Stimulated activated CD4-positive, alpha-beta T cell treated with anti-CD3 and anti-CD28 coated beads, Interleukin-2, amount 100 ng/mL, for 4 hours (primary cell): ENCODE data around the gene RASSF10.
"Not testable (repeated sequence)": the region's sequence is repeated elsewhere in the genome, so short reads cannot be mapped to it uniquely, and the experiment has no call there.

ENCODE experiments used
- DNase-seq: peaks from one replicate; pipeline ENCODE4 v3.0.0-alpha.2; 2020; ENCODE audit warnings: low read depth

Gene RASSF10

DNA sequence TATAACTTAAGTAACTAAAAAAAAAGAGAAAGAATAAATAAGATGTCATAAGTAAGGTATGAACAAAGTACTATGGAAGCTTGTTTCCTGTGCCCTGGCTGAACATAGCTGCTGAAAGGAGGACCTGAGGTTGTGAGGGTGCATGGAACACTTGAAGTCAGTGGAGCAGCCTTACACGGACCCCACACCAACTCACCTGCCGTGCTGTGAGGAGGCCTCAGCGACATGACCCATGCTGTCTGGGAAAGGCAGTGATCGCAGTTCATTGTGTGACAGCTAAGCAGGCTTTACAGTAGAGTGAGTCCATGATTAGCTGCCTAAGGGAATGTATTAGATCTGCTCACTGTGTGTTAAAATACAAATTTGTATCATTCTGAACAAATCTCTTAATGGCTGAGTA is 17.6 kb downstream of the RASSF10 start:
- DNase-seq: no peak

DNA sequence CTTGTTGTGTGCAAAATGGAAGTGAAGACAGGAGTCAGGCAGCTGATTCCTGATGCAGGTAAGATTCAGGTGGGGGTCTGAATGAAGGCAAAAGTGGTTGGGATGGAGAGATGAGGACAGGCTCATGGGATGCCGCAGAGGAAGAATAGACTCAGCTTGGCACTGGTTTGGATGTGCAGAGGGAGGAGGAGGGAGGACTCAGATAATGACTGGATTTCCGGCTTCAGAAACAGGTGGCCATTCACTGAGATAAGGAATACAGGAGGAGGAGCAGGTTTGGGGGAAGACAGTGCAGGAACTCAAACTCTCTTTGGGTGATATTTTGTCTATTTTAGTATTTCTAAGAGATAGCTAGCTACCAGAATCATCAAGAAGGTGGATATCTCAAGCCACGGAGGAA is 19.2 kb downstream of the RASSF10 start:
- DNase-seq: no peak

DNA sequence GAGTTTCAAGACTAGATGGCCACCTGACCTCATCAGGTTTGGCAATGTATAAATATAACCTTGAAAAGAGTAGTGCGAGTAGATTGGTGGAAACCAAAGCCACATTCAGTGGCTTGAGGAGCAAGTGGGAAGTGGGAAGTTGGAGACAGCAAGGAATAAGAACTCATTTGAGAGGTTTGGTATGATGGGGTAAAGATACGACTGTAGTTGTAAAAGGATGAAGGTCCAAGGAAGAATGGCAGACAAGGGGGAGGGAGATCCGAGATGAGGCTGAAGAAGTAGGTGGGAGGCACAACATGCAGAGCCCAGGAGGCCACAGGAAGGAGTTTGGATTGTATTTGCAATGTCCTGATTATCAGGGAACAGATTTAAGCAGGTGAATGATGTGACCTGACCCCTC is 20.8 kb downstream of the RASSF10 start:
- no peak for DNase-seq

DNA sequence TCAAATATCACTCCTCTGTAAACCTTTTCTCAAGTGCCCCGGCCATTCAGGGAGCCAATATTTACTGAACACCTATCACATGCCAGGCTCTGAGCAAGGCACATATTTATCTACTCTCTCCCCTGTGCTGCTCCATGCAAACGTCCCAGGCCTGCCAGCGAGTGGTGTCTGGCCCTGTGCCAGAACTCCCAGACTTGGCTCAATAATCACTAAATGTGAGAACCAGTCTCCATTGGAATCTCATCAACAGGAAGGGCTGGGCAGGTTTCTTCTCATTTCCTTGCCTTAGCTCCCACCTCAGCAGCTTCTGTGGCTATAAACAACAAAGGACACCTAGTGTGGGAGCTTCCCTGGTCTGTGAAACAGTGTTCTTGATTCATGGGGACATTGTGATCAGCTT is 21.7 kb downstream of the RASSF10 start:
- no peak for DNase-seq

DNA sequence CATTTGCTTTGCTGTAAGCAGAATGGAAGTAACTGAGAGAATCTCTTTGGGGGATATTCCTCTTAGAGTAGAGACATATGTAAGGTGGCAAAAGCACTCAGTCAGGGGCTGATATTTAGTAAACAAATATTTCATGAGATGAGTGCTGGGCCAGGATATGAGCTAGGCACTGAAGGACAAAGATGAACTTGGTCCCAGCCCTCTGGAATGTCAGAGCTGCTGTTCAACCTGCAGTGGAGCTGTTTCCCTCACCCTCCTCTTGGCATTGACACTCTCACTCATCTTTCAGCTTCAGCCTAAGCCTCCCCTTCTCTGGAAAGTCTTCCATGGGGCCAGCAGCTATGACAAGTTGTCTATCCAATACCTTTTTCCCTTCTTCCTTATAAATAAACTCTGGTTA is 22.2 kb downstream of the RASSF10 start:
- DNase-seq: no peak

DNA sequence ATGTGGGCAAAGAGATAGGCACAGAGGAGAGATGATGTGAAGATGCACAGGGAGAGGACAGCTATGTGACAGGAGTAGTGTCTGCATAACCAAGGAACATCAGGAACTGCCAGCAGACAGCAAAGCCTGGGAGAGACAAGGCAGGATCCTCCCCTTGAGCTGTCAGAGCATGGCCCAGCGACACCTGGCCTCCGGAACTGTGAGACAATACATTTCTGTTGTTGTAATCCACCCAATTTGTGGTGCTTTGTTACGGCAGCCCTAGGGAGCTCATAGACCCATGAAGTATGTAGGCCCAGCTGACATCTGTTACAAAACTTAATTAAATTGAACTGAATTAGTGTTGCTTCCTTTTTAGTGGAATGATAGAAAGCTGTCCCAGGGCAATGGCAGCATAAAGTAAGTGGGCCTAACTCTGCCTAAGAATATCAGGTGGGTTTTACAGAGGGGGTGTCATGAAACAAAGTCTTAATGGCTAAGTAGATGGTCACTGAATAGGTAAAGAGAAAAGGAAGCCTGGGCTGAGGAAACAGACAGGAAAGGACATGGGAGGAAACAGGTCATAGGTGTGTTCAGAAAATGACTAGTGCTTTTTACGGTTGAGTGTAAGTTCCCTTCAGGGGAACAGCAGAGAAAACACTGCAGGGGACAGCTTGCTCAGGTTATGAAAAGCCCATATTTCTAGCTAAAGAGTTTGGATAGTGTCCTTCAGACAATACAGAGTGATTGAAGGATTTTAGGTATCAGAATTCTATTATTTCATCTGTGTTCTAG is 24.8 kb downstream of the RASSF10 start:
- DNase-seq: no peak

DNA sequence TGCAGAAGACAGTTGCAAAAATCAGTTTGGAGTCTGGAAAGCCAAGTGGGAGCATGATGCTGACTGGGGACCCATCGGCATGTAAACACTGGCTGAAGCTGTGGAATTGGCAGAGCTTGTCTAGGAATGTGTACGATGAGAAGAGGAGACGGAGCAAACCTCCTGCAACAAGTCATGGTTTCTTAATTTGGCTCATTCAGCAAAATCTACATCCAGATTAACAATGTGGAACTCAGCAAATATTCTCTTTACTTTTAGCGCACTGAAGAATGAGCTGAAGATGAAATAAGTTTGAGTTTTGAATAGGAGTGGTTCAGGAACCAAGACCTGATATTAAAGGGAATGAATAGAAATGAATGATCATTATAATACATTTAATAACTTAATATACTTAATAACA is 26.6 kb downstream of the RASSF10 start:
- no peak for DNase-seq

DNA sequence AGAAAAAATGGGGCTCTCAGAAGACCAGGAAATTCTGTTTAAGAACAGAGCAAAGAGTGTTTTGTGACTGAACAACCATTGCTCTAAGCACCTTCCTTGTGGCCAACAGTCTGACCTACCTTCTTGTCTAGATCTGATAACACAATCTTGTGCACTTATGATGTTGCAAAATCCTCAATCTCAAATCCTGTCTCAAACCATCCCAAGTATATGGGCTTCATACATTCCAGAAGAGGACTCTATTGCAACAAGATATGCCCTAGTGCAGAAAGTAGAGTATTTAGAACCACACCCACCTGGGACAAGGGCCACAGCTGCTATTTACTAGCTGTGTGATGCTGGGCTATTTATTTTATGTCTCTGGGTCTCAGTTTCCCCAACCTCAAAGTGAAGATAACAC is 27.1 kb downstream of the RASSF10 start:
- DNase-seq: no peak

DNA sequence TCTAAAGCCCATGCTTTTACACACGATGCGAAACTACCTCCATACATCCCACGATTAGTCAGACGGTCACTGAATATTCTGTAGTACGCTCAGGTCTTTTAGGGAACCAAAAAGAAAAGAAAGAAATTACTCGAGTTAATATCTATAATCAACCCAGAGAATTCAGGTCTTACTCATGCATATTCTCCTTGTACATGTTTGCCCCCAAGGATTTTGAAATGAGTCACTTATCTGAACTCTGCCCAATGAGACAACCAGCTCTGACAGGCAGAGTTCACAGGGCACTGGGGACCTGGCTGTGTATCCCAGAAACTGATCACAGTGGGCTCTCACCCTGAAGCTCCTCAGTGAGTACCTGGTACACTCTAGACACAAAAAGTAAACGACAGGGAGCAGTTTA is 29.2 kb downstream of the RASSF10 start:
- no peak for DNase-seq

DNA sequence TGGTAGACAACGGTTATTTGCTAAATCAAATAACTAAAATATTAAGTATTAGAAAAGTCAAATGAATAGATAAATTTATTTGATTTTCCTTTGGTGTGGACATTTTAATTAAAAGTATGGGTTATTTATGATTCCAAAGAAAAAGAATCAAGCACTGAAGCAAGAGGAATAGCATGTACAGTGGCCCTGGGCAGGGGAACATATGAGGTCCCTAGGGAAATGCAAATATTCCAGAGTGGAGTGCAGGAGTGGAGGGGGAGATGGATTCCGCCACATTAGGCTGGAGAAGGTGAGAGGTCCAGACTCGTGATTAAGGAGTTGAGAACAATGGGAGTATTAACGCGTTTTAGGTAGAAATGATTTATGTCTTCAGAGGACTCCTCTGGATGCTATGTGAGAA is 30.0 kb downstream of the RASSF10 start:
- no peak for DNase-seq

DNA sequence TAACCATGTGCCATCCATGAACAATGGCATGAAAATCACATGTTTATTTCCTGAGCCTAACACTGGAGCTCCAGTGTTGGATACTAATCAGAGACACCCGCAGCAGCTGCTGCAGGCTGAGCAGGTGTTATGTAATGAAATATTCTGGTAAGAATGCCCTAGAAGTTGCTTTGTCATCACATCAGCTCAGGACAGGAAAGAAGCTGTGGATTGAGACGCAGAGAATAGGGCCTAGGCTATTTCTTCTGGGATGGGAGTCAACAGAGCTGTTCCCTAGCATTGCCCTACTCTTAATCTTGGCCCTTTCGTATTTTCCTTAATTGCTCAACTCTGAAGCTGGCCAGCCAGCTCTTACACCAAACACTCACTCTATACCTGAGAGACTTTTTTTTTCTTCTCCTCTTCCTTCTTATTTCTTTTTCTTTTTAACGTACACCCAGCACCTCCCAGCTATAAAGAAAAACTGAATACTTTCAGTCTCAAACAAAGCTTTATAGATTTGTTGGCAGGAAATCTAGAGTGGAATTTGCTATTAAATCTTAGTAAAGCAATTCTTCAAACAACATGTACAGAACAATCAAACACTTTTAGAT is 31.9 kb downstream of the RASSF10 start:
- no peak for DNase-seq

DNA sequence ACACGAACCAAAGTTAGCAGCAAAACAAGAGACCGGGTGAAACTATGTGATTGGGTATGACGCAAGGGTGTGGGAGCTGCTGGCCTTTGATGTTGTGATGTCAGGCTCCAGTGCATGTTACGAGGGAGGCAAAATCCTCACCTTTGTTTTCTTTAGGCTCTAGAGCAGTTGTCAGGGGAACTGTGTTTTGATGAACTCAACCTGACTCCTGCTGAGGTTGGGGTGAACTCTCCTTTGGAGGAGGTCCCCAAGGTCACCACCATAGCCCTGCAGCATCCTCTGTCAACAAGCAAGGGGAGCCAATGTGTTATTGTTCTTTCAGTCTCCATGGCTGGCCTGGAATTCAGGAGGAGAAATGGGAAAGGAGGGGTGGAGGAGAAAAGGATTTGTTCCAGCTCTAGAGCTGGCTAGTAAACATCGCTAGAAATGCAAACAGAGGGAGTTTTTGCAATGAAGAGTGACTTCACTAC is 33.8 kb downstream of the RASSF10 start:
- no peak for DNase-seq

DNA sequence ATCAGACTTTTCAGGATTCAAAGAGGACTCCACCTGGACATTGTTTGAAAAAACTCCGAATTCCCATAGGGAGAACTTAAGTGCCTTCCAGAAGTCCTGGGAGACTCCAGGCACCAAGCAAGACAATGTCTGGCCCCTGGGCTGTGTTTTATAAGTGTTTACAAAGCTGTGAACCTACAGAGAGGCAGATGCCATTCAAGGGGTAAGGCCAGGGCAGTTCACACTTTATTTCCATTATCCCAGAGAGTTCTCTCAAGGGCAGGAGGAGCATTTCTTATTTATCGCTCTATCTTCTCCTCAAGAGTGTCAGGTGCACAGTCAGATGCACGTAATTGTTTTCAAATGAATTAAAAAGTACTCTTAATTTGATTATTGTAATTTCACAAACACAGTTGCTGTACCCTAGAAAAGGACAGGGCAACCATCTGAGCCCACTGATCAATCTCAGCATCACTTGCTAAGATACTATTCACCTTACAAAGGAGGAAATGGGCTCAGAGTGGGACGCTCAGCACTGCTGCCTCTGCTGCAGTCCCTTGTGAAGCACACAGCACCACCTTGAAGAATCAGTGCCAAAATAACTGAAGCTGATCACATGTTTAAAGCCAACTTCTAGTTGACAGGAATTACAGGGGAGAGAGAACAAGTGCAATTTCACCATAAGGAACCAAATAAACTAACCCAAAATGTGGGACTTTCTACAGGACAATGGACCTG is 35.0 kb downstream of the RASSF10 start:
- no peak for DNase-seq

DNA sequence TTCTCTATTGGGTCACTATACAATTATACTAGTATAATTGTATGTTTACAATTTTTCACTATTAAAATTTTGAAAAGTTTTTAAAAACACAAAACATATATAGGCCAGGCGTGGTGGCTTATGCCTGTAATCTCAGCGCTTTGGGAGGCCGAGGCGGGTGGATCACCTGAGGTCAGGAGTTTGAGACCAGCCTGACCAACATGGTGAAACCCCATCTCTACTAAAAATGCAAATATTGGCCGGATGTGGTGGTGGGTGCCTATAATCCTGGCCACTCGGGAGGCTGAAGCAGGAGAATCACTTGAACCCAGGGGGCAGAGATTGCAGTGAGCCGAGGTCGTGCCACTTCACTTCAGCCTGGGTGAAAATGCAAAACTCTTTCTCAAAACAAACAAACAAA is 36.0 kb downstream of the RASSF10 start:
- not testable (repeated sequence) for DNase-seq

DNA sequence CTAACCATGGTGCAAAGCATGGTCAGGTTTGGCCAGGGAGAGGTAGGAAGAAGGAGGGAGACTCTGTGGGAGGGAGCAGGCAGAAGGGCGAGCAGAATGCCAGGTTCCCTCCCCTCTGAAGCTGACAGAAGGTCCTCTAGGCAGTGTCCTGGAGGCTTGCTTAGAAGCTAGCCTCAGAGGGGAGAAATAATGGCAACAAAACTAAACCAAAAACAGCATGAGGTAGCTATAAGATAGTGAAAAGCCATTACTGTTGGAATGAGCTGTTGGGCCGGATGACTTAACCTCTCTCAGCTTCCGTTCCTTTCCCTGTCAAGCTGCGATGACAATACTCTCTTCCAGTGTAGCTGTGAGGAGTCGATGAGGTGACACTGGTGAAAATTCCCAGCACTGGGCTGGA is 36.6 kb downstream of the RASSF10 start:
- no peak for DNase-seq

DNA sequence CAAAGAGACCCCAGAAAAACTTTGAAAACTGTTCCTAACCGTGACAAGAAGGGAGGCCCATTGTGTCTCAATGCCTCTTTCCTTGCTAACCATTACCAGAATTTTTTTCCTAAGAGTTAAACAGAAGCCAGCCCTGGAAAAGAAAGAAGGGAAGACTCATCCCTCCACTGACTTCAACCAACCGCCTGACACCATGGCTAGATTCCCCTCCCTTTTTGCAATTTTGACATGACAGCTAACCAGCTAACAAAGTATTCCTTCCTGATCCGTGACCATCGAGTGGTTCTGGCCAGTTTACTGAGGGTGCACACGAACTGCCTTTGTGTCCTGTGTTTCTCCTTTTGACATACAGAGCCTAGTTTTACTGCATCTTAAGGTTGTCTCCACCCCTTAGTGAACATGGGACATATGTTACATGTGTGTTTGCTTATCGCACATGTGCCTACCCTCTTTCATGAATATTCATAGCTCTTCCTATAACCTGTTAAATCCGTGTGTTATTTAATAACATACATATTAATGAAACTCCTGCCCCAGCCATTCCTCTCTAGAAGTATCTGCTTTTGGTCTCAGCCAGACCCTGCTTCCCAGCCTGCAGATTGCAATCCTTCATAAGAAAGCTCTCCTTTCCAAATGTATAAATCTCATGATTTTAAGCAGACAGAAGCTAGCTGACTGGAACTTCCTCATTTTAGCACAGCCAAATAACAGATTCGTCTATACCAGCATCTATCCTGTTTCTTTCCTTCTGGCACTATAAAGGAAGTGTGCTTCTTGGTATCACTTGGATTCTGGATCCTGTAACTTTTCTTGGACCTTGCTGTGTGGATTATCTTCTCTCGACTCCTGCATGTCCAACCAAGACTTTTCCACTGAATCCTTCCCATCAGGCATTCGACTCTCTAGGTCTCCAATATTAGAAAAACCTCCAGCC is 37.8 kb downstream of the RASSF10 start:
- no peak for DNase-seq

DNA sequence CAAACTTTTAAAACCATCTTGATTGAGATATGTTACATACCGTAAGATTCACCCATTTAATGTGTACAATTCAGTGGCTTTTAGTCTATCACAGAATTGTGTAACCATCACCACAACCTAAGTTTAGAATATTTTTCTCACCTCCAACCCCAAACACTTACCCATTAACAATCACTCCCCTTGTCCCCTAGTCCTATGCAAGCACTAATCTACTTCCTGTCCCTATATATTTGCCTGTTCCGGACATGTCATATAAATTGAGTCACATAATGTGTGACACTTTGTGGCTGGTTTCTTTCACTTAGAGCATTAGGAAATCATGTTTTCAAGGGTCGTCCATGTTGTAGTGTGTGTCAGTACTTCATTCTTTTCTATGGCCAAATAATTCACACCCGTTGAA is 38.8 kb downstream of the RASSF10 start:
- no peak for DNase-seq

DNA sequence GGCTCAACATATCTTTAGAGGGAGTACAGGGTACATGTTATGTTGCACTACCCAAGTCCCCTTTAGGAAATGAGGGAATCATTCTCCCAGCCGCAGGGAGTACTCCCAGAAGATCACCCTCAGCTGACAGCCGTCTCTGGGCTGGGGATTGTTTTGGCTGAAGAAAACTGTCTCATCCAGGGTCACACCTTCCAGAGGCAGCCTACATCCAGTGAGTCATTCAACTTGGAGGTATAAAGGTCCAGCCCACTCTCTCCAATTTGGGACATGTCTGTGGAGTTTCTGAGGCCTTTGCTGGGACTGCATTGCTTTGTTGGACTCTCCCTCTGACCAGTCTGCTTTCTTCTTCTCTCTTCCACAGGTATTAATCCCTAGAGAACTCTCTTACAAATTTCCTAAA is 42.1 kb downstream of the RASSF10 start:
- no peak for DNase-seq

DNA sequence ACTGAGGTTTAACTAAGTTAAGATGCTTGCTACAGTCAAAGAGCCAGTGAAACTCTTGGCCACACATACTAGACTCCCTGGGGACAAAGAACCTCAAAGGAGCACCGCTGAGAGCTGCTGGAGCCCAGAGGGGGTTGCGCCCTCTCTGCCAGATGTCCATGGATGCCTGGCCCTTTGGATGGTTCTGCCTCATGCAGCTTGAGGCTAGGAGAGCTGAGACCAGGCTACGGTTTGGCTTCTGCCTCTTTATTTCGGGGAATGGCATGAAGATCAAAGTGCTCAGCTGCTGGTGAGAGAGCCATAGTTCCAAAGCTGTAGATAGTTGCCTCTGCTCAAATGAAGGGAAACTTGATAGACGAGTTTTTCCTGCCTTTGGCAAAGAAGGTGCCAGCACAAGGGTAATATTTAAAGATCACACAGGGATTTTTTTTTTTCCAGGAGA is 43.0 kb downstream of the RASSF10 start:
- DNase-seq: no peak

DNA sequence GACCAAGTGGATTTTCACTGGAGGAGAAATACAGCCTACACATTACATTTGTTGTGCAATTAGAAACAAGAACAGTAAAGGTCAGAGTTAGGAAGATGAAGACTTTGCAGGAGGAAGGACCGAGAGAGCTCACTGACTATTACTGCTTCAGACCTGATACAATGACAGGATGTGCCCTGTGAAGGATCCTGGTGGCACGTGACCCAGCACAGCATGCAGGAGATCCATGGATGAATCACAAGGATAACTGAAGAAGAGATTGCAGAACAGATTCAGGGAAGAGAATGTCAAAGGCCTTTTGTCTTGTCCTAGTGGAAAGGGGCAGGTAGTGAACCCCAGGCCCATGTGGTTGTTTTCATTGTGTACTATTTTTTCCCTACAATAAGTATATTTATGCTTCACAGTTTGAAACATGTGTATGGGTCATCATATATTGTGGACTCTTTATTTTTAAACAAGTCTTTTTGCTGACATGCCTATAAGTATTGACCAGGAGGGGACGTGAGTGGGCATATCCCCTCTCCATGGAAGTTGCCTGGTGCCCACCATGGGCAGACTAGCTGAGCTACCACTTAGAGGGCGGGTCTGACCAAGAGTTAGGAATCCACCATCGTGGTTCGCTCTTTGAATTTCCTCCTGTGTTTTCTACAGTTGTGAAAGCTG is 44.3 kb downstream of the RASSF10 start:
- no peak for DNase-seq

DNA sequence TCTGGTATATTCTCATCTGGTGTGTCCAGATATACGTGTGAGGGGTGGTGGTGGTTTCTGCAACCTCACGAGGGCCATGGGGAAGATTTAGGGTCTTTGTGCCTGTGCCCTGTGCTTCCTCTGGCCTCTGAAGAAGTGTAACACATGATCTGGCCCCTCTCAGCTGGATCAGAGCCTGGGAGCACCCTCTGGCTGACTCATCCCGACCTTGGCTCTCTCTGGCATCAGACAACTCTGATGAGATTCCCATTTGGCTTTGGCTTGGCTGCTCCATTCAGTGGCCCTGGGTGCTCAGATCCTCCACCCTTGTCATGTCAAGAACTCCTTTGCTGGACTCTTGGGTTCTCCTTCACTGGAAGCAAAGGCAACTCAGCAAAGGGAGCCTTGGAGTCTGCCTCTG is 45.2 kb downstream of the RASSF10 start:
- no peak for DNase-seq

DNA sequence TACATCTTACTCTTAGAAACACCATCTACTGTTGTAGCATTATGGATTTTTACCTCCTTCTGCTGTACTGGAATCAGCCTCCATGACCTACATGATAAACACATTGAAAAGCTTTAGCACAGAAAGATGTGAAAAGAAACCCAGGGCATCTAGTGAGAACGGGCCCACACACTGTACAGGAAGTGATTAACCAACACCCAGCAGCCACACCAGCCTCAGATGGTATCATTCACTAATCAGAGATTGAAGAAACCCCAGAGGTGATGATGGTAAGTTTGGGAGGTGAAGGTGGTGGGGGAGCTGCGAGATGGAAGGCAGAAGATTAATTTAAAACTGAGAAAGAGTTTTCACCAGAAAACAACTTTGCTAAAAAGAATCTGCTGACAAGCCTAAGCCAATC is 46.1 kb downstream of the RASSF10 start:
- DNase-seq: no peak
